ENCODE measurements around the gene MRPL12. TPM values are rescaled to one million over a fixed set of nuclear protein-coding genes. Genes with fewer than 3 reads are reported as not detected.

MRPL12 gene
- total RNA-seq, 1 experiment from 2014 or later = 143 TPM

GRCh38 chr17:81740395-81740961 is 37.3 kb downstream of the MRPL12 start:
- POLR2A ChIA-PET = no interaction called here
- CTCF ChIA-PET = interaction anchor here (0.9 kb wide), 1 partner anchor 12 kb away, joined by 4 read pairs; no protein-coding TSS in a partner anchor
- H3K27ac Mint-ChIP-seq (ENCODE audit: low read depth, unreplicated experiment) = no peak overlapping the region
- no peak for DNase-seq (ENCODE audit: unreplicated experiment)
- no peak overlapping the region for H3K4me3 Mint-ChIP-seq (ENCODE audit: unreplicated experiment)
- TF ChIP-seq CTCF (IDR thresholded peaks at IDR 0.05; ENCODE audit: unreplicated experiment) = no peak
- no TSS peak for BruUV-seq (replicated peaks)
- peaks cover 5% of the 10 kb centered on the region for H3K4me1 Mint-ChIP-seq (ENCODE audit: insufficient read depth, unreplicated experiment)
- no peaks in the 10 kb centered on the region for H3K36me3 Mint-ChIP-seq (ENCODE audit: insufficient read depth, unreplicated experiment)
- intact Hi-C loops (cut with micrococcal nuclease) = no loop called here
- H3K27me3 Mint-ChIP-seq (ENCODE audit: insufficient read depth, unreplicated experiment) = no peaks in the 10 kb centered on the region
- no peaks in the 10 kb centered on the region for H3K9me3 Mint-ChIP-seq (ENCODE audit: unreplicated experiment)

GRCh38 chr17:81741049-81741593 is 38.0 kb downstream of the MRPL12 start:
- no peaks in the 10 kb centered on the region for H3K9me3 Mint-ChIP-seq (ENCODE audit: unreplicated experiment)
- no peaks in the 10 kb centered on the region for H3K4me1 Mint-ChIP-seq (ENCODE audit: insufficient read depth, unreplicated experiment)
- no peaks in the 10 kb centered on the region for H3K27me3 Mint-ChIP-seq (ENCODE audit: insufficient read depth, unreplicated experiment)
- intact Hi-C loops (cut with micrococcal nuclease) = no loop called here
- ChIA-PET CTCF (no interaction called here), POLR2A (no interaction called here)
- no peak overlapping the region for H3K4me3 Mint-ChIP-seq (ENCODE audit: unreplicated experiment)
- no peak for DNase-seq (ENCODE audit: unreplicated experiment)
- no peaks in the 10 kb centered on the region for H3K36me3 Mint-ChIP-seq (ENCODE audit: insufficient read depth, unreplicated experiment)
- BruUV-seq (replicated peaks) = no TSS peak
- no peak for TF ChIP-seq CTCF (IDR thresholded peaks at IDR 0.05; ENCODE audit: unreplicated experiment)
- no peak overlapping the region for H3K27ac Mint-ChIP-seq (ENCODE audit: low read depth, unreplicated experiment)

GRCh38 chr17:81741594-81742452 is 38.7 kb downstream of the MRPL12 start:
- no peak for DNase-seq (ENCODE audit: unreplicated experiment)
- no peak for TF ChIP-seq CTCF (IDR thresholded peaks at IDR 0.05; ENCODE audit: unreplicated experiment)
- Mint-ChIP-seq H3K4me3 (ENCODE audit: unreplicated experiment) (no peak overlapping the region), H3K4me1 (ENCODE audit: insufficient read depth, unreplicated experiment) (no peaks in the 10 kb centered on the region), H3K27ac (ENCODE audit: low read depth, unreplicated experiment) (no peak overlapping the region), H3K27me3 (ENCODE audit: insufficient read depth, unreplicated experiment) (no peaks in the 10 kb centered on the region), H3K36me3 (ENCODE audit: insufficient read depth, unreplicated experiment) (no peaks in the 10 kb centered on the region), H3K9me3 (ENCODE audit: unreplicated experiment) (no peaks in the 10 kb centered on the region)
- BruUV-seq (replicated peaks) = no TSS peak
- intact Hi-C loops (cut with micrococcal nuclease) = no loop called here
- ChIA-PET CTCF (no interaction called here), POLR2A (no interaction called here)

Small RNA genes within 50 kb of the gene (microRNA-seq; reads per million reads assigned to microRNA genes)
- gene MIR6786 = 1.2 reads per million

Other genes with a start within 250 kb of the MRPL12 start
- 1,056 and 1,461 TPM in 2 replicates for gene ACTG1, start 190.6 kb upstream of the MRPL12 start, total RNA-seq (2022)
- gene FSCN2, start 175.0 kb upstream of the MRPL12 start, total RNA-seq (2022) = 0.37 TPM in 1 of 2 replicates, not detected in the other
- 23.4 and 32.5 TPM in 2 replicates for gene FAAP100, start 151.0 kb upstream of the MRPL12 start, total RNA-seq (2022)
- 83.9 and 95.1 TPM in 2 replicates for gene NPLOC4, start 66.3 kb upstream of the MRPL12 start, total RNA-seq (2022)
- gene TSPAN10, start 66.2 kb upstream of the MRPL12 start, total RNA-seq (2022) = 1.8 and 2.1 TPM in 2 replicates
- not detected in 2 replicates for gene PDE6G, start 46.8 kb upstream of the MRPL12 start, total RNA-seq (2022)
- 47.6 and 54.8 TPM in 2 replicates for gene OXLD1, start 36.8 kb upstream of the MRPL12 start, total RNA-seq (2022)
- 23.9 and 27.1 TPM in 2 replicates for gene CCDC137, start 36.6 kb upstream of the MRPL12 start, total RNA-seq (2022)
- 34.8 and 38.6 TPM in 2 replicates for gene ARL16, start 19.6 kb upstream of the MRPL12 start, total RNA-seq (2022)
- 160 and 178 TPM in 2 replicates for gene HGS, start 19.4 kb upstream of the MRPL12 start, total RNA-seq (2022)
- 5.1 and 9.5 TPM in 2 replicates for gene SLC25A10, start 8.9 kb downstream of the MRPL12 start, total RNA-seq (2022)
- not detected in 2 replicates for gene GCGR, start 100.8 kb downstream of the MRPL12 start, total RNA-seq (2022)
- gene MCRIP1, start 129.9 kb downstream of the MRPL12 start, total RNA-seq (2022) = 35.6 and 39.2 TPM in 2 replicates
- gene PPP1R27, start 131.7 kb downstream of the MRPL12 start, total RNA-seq (2022) = 0.29 TPM in 1 of 2 replicates, not detected in the other
- gene P4HB, start 157.2 kb downstream of the MRPL12 start, total RNA-seq (2022) = 894 and 1,111 TPM in 2 replicates
- 271 and 324 TPM in 2 replicates for gene ARHGDIA, start 168.0 kb downstream of the MRPL12 start, total RNA-seq (2022)
- 114 and 115 TPM in 2 replicates for gene ALYREF, start 188.2 kb downstream of the MRPL12 start, total RNA-seq (2022)
- gene ANAPC11, start 188.4 kb downstream of the MRPL12 start, total RNA-seq (2022) = 144 and 151 TPM in 2 replicates
- 0.28 TPM in 1 of 2 replicates, not detected in the other for gene NPB, start 198.9 kb downstream of the MRPL12 start, total RNA-seq (2022)
- gene PCYT2, start 208.0 kb downstream of the MRPL12 start, total RNA-seq (2022) = 26.5 and 26.8 TPM in 2 replicates
- 36.6 and 44.8 TPM in 2 replicates for gene SIRT7, start 214.8 kb downstream of the MRPL12 start, total RNA-seq (2022)
- 38.1 and 48.9 TPM in 2 replicates for gene MAFG, start 224.4 kb downstream of the MRPL12 start, total RNA-seq (2022)
- 151 and 154 TPM in 2 replicates for gene PYCR1, start 233.9 kb downstream of the MRPL12 start, total RNA-seq (2022)
- not detected in 2 replicates for gene MYADML2, start 243.9 kb downstream of the MRPL12 start, total RNA-seq (2022)

Data from MCF 10A (cell line).